Measurements from ENCODE around the gene EFNA2.

Gene EFNA2

DNA sequence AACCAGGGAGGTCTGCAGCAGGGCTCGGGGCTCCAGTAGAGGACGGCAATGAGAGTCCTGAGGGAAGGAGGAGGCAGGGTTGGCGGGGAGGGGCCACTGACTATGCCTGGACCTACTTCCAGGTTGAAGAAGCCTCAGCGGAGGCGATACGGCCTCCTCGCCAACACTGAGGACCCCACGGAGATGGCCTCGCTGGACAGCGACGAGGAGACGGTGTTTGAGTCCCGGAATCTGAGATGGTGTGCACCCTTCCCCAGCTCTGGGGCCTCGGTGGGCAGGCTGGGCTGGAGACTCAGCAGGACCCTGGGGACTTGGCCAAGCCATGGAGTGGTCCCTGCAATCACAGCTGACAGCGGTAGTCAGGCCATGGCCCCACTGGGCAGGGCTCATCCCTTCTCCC, 8.6 kb upstream of the EFNA2 start:
- TF ChIP-seq, protein P1, sequence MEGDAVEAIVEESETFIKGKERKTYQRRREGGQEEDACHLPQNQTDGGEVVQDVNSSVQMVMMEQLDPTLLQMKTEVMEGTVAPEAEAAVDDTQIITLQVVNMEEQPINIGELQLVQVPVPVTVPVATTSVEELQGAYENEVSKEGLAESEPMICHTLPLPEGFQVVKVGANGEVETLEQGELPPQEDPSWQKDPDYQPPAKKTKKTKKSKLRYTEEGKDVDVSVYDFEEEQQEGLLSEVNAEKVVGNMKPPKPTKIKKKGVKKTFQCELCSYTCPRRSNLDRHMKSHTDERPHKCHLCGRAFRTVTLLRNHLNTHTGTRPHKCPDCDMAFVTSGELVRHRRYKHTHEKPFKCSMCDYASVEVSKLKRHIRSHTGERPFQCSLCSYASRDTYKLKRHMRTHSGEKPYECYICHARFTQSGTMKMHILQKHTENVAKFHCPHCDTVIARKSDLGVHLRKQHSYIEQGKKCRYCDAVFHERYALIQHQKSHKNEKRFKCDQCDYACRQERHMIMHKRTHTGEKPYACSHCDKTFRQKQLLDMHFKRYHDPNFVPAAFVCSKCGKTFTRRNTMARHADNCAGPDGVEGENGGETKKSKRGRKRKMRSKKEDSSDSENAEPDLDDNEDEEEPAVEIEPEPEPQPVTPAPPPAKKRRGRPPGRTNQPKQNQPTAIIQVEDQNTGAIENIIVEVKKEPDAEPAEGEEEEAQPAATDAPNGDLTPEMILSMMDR (IDR thresholded peaks at IDR 0.05; ENCODE audit: extremely low read depth, missing control alignments): no peak
- no peak for DNase-seq (ENCODE audit: low spot score)

DNA sequence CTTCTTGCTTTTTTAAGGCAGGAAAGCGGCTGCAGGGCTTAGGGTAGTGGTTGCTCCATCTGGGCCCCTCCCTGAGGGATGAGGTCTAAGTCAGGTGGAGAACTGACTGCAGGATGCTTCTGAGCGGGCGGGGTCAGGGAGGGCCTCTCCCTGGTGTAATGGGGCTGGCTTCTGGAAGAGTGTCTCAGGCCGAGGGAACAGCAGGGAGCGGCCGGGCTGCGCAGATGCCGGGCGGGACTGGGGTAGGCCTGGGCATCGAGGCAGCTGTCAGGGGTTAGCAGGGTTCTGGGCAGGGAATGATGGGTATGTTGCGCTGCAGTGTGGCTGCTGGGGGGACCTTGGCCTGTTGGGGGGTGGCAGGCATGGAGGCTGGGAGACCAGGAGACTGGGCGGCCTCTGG, 7.6 kb upstream of the EFNA2 start:
- TF ChIP-seq, protein P1 (IDR thresholded peaks at IDR 0.05; ENCODE audit: extremely low read depth, missing control alignments): no peak
- DNase-seq (ENCODE audit: low spot score): no peak

DNA sequence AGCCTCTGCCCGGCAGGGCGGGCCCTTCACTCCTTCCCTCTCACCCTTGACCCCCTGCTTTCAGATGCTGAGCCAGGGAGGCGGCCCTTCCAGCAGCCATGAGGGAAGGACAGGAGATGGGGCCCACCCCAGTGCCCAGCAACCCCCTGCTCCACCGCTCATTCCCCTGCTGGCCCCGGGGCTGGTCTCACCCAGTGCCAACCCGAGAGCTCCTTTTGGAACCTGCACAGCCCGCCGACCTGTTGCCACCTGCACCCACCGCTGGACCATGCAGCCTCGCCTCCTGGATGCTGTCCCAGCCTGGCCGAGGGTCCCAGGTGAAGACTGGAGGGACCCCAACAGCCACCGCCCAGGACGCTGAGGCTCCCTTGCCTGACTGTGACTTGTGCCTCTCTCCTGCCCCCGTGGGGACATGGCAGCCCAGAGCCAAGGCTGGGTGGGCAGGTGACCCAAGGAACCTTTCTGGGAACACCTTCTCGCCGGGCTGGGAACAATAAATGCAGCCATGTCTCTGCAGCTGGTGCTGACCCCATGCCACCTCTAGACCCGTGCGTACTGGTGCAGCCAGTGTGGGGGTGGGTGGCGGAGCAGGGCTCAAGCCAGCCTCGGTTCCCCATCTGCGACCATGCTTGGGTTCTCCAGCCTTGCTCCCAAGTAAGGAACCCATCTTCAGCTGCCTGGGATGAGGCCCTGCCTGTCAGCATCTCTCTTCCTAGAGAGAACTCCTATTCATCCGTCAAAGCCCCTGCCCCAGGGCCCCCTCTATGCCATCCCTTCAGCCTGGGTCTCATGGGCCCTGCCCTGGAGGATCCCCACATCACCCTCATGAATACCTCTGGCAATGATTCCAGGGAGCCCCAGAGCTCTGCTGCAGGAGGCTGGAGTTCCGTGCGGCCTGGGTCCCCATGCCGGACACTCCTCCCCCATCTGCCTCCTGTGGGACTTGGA, 6.7 kb upstream of the EFNA2 start:
- TF ChIP-seq, protein P1 (IDR thresholded peaks at IDR 0.05; ENCODE audit: extremely low read depth, missing control alignments): no peak
- no peak for DNase-seq (ENCODE audit: low spot score)

DNA sequence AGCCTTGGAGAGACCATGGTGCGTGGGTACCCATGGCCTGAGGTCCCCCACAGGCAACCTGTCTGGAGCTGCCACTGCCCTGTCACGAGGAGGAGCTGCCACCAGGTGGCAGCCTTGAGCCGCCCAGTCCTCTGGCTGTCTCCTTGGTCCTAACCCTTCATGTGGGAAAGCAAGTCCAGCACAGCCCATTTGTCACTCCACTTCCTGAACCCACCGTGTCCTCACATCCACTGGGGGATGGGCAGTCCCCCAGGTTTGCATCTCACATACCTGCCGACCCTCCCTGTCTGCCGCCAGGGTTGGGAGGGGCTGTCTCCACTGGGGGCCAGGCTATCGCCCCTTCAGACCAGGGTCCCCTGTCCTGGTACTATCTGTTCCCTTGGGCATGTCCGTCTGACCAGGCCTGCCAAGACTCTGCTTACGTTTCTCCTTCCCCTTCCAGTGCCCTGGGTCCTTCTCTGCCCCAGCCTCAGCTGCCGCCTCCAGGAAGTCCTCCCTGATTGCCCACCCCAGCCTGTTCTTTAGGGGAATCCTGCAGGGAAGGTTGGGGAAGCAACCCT, 5.8 kb upstream of the EFNA2 start:
- DNase-seq (ENCODE audit: low spot score): peak; percentile 93
- TF ChIP-seq, protein P1 (IDR thresholded peaks at IDR 0.05; ENCODE audit: extremely low read depth, missing control alignments): peak; percentile 92

DNA sequence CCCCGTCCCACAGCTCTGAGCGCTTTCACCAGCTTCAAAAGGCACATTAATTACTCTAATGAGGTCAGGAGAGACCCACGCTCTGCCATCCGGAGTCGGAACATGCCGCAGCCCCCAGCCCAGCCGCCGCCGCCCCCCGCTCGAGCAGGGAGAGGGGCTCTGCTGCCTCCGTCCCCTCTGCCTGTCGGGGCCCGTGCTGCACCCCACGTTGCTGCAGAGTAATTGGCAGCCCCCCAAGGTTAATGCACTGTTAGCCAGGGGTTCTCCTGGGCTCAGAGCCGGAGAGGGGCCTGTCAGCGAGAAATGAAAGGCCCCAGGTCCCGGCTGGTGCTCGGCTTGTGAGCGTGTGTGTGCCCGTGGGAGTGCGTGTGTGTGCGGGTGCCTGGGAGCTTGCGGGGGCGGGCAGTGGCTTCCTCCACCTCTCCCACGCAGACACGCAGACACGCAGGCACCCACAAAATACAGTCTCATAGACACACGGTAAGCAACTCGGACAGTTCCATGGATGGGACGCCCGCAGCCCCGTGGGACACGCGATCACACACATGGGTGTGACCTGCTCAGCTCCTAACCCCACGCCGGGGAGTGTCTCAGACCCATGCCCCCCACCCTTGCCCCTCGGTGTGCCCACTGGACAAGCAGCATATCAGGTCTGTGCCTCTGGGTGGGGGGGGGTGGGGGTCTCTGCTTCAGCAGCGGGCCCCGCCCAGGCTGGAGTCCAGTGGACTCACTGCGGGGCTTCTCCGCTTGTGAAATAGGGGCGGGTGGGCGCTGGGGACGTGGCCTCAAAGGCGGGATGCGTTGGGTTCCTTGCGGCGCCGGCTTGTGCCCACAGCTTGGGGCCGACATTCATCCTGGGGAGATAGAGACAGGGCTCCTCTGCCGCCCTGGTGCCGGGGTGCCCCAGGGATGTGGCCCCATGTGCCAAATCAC, 4.8 kb upstream of the EFNA2 start:
- TF ChIP-seq, protein P1 (IDR thresholded peaks at IDR 0.05; ENCODE audit: extremely low read depth, missing control alignments): no peak

DNA sequence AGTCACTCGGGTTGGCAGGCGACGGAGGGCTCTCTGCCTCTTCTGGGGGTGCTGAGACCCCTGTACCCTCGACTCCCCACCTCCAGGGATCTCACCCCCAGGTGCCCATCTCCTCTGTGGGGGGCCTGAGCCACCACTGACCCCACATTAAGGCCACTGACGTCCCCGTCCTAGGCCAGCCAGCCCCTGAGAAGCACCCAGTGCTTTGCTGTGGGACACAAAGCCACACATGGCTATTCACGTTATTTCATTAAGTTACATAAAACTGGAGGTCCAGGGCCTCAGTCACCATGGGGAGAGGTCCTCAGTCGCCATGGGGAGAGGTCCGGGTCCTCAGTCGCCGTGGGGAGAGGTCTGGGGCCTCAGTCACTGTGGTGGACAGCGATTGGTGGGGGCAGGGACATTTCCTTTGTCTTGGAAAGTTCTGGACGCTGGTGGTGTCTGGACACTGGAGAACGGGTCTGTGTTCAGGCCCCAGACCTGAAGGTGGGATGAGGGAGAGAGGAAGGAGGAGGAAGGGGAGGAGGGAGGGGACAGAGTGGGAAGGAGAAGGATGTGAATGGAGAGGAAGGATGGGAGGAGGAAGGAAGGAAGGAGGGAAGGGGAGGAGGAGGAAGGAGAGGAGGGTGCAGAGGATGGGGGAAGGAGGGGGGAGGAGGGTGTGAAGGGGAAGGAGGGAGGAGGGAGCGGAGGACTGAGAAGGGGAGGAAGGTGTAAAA, 3.9 kb upstream of the EFNA2 start:
- TF ChIP-seq, protein P1 (IDR thresholded peaks at IDR 0.05; ENCODE audit: extremely low read depth, missing control alignments): no peak
- DNase-seq (ENCODE audit: low spot score): no peak

More for the DNA sequence above, 4.8 kb upstream of the EFNA2 start:
- DNase-seq (ENCODE audit: low spot score): no peak
